ENCODE results near the gene SPTLC1.

DNA sequence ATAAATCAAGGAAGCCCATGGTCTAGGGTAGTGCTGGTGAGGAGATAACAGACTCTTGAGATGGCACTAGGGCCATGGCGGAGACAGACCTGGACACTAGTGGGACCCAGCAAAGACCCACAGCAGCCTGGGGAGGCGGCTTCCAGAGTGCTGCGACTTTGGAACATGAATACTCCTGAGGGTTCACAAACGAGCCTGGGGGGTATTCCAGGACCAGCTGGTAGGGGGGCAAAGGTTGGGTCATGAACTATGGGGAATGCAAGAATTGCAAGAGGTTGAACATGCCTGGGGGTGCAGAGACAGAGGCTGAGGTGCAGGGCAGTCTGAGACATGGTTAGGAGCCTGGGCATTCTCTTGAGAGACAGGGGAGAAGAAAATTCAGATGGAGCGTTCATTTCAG lies 43.8 kb upstream of the SPTLC1 start:
- TF ChIP-seq RFX5 (IDR thresholded peaks at IDR 0.05; ENCODE audit: low read depth, low read length): no peak
- TF ChIP-seq, protein P1, sequence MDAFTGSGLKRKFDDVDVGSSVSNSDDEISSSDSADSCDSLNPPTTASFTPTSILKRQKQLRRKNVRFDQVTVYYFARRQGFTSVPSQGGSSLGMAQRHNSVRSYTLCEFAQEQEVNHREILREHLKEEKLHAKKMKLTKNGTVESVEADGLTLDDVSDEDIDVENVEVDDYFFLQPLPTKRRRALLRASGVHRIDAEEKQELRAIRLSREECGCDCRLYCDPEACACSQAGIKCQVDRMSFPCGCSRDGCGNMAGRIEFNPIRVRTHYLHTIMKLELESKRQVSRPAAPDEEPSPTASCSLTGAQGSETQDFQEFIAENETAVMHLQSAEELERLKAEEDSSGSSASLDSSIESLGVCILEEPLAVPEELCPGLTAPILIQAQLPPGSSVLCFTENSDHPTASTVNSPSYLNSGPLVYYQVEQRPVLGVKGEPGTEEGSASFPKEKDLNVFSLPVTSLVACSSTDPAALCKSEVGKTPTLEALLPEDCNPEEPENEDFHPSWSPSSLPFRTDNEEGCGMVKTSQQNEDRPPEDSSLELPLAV (CRISPR knock-in tag; conservative IDR thresholded peaks at IDR 0.05; ENCODE audit: low read depth): no peak
- no peak for TF ChIP-seq NFRKB (IDR thresholded peaks at IDR 0.05)
- no peak for TF ChIP-seq FOXM1 (CRISPR knock-in tag; IDR thresholded peaks at IDR 0.05)
- TF ChIP-seq SIN3A (IDR thresholded peaks at IDR 0.05; ENCODE audit: borderline replicate concordance, low read depth, low read length): no peak
- TF ChIP-seq MIER2 (CRISPR knock-in tag; IDR thresholded peaks at IDR 0.05): no peak
- TF ChIP-seq ZNF20 (CRISPR knock-in tag; IDR thresholded peaks at IDR 0.05): no peak
- TF ChIP-seq HOXA5 (CRISPR knock-in tag; IDR thresholded peaks at IDR 0.05): no peak
- no peak for TF ChIP-seq ZNF33B (CRISPR knock-in tag; IDR thresholded peaks at IDR 0.05)
- TF ChIP-seq, protein P2, sequence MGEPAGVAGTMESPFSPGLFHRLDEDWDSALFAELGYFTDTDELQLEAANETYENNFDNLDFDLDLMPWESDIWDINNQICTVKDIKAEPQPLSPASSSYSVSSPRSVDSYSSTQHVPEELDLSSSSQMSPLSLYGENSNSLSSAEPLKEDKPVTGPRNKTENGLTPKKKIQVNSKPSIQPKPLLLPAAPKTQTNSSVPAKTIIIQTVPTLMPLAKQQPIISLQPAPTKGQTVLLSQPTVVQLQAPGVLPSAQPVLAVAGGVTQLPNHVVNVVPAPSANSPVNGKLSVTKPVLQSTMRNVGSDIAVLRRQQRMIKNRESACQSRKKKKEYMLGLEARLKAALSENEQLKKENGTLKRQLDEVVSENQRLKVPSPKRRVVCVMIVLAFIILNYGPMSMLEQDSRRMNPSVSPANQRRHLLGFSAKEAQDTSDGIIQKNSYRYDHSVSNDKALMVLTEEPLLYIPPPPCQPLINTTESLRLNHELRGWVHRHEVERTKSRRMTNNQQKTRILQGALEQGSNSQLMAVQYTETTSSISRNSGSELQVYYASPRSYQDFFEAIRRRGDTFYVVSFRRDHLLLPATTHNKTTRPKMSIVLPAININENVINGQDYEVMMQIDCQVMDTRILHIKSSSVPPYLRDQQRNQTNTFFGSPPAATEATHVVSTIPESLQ (CRISPR knock-in tag; conservative IDR thresholded peaks at IDR 0.05): no peak
- TF ChIP-seq, protein P3, sequence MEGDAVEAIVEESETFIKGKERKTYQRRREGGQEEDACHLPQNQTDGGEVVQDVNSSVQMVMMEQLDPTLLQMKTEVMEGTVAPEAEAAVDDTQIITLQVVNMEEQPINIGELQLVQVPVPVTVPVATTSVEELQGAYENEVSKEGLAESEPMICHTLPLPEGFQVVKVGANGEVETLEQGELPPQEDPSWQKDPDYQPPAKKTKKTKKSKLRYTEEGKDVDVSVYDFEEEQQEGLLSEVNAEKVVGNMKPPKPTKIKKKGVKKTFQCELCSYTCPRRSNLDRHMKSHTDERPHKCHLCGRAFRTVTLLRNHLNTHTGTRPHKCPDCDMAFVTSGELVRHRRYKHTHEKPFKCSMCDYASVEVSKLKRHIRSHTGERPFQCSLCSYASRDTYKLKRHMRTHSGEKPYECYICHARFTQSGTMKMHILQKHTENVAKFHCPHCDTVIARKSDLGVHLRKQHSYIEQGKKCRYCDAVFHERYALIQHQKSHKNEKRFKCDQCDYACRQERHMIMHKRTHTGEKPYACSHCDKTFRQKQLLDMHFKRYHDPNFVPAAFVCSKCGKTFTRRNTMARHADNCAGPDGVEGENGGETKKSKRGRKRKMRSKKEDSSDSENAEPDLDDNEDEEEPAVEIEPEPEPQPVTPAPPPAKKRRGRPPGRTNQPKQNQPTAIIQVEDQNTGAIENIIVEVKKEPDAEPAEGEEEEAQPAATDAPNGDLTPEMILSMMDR (CRISPR knock-in tag; IDR thresholded peaks at IDR 0.05): no peak
- TF ChIP-seq KAT7 (CRISPR knock-in tag; IDR thresholded peaks at IDR 0.05; ENCODE audit: borderline replicate concordance): no peak
- no peak for TF ChIP-seq NCOR1 (IDR thresholded peaks at IDR 0.05; ENCODE audit: borderline replicate concordance, low read length)
- no peak for TF ChIP-seq ESRRA (CRISPR knock-in tag; IDR thresholded peaks at IDR 0.05; ENCODE audit: low read depth)
